GM23338 (cell line): Measurements from ENCODE around the gene ZNF385C. TPM values are rescaled to one million over a fixed set of nuclear protein-coding genes. Genes with fewer than 3 reads are reported as not detected.
A peak's percentile ranks its signal among the peaks of the same experiment; 100 is the strongest.

Experiments
- ATAC-seq: fragments of 200-7000 bp; cut with Tn5 transposase; 3 replicates; pipeline ENCODE4 v1.9.1; 2020
- DNase-seq: peaks from one replicate; pipeline ENCODE4 v3.0.0-alpha.2; 2015; ENCODE audit warnings: low spot score
- H2AFZ ChIP-seq: fragments of 200-600 bp; sonication (generic); 2 replicates; pipeline ENCODE4 v1.8.0; 2016; ENCODE audit warnings: antibody characterized with exemption, mild to moderate bottlenecking, moderate library complexity
- H3F3A ChIP-seq: fragments of 200-600 bp; sonication (generic); replicated peaks from 2 replicates; pipeline ENCODE4 v1.8.0; 2017; ENCODE audit warnings: antibody characterized with exemption, mixed run types, low read depth
- H3K27ac ChIP-seq: fragments of 200-600 bp; sonication (generic); 2 replicates; pipeline ENCODE4 v1.6.1; 2016; ENCODE audit warnings: low read depth
- H3K27me3 ChIP-seq: fragments of 200-600 bp; sonication (generic); 2 replicates; pipeline ENCODE4 v1.8.0; 2016; ENCODE audit warnings: mild to moderate bottlenecking, mixed run types, moderate library complexity; ENCODE audit not compliant: insufficient read depth
- H3K36me3 ChIP-seq: fragments of 200-600 bp; sonication (generic); 2 replicates; pipeline ENCODE4 v1.8.0; 2016; ENCODE audit warnings: mild to moderate bottlenecking; ENCODE audit not compliant: insufficient read depth
- H3K4me1 ChIP-seq: fragments of 200-600 bp; sonication (generic); 2 replicates; pipeline ENCODE4 v1.8.0; 2016; ENCODE audit warnings: mild to moderate bottlenecking, moderate library complexity; ENCODE audit not compliant: insufficient read depth
- H3K4me2 ChIP-seq: fragments of 200-600 bp; sonication (generic); 2 replicates; pipeline ENCODE4 v1.7.1; 2017; ENCODE audit warnings: mixed run types
- H3K4me3 ChIP-seq: fragments of 200-600 bp; sonication (generic); 2 replicates; pipeline ENCODE4 v1.6.1; 2016; ENCODE audit warnings: mixed run types
- H3K79me2 ChIP-seq: fragments of 200-600 bp; sonication (generic); replicated peaks from 2 replicates; pipeline ENCODE4 v1.8.0; 2017; ENCODE audit warnings: mild to moderate bottlenecking; ENCODE audit not compliant: insufficient read depth
- H3K9me2 ChIP-seq: fragments of 200-600 bp; sonication (generic); 2 replicates; pipeline ENCODE4 v1.8.0; 2017; ENCODE audit not compliant: insufficient read depth
- H4K20me1 ChIP-seq: fragments of 200-600 bp; sonication (generic); replicated peaks from 2 replicates; pipeline ENCODE4 v1.8.0; 2017; ENCODE audit warnings: mild to moderate bottlenecking; ENCODE audit not compliant: insufficient read depth
- H3K27ac Mint-ChIP-seq: 2 replicates; pipeline ENCODE4 v1.8.0; 2020; ENCODE audit warnings: inconsistent platforms, mild to moderate bottlenecking, moderate library complexity, mixed read lengths
- H3K27me3 Mint-ChIP-seq: 3 replicates; pipeline ENCODE4 v1.8.0; 2022; ENCODE audit warnings: low read depth, mild to moderate bottlenecking, moderate library complexity, mixed read lengths, inconsistent platforms; ENCODE audit not compliant: insufficient read depth, poor library complexity
- H3K36me3 Mint-ChIP-seq: 3 replicates; pipeline ENCODE4 v1.8.0; 2021; ENCODE audit warnings: low read depth, mild to moderate bottlenecking, inconsistent platforms, moderate library complexity, mixed read lengths
- H3K4me1 Mint-ChIP-seq: 3 replicates; pipeline ENCODE4 v1.8.0; 2020; ENCODE audit warnings: mild to moderate bottlenecking, inconsistent platforms, mixed read lengths
- H3K4me3 Mint-ChIP-seq: 3 replicates; pipeline ENCODE4 v1.8.0; 2021; ENCODE audit warnings: moderate library complexity, mild to moderate bottlenecking, inconsistent platforms, mixed read lengths
- H3K9me3 Mint-ChIP-seq: 3 replicates; pipeline ENCODE4 v1.8.0; 2020; ENCODE audit warnings: moderate library complexity, mild to moderate bottlenecking, inconsistent platforms, mixed read lengths
- EZH2 ChIP-seq: fragments of 200-600 bp; sonication (generic); IDR thresholded peaks from one replicate; pipeline ENCODE4 v1.8.0; 2017; ENCODE audit warnings: antibody characterized with exemption, mild to moderate bottlenecking, low read depth; ENCODE audit not compliant: unreplicated experiment
- EZH2phosphoT487 ChIP-seq: fragments of 200-600 bp; sonication (generic); IDR thresholded peaks from one replicate; pipeline ENCODE4 v1.8.1; 2018; ENCODE audit warnings: antibody characterized with exemption; ENCODE audit not compliant: unreplicated experiment
- JUNB ChIP-seq: IDR thresholded peaks from one replicate; pipeline ENCODE4 v1.6.1; 2016; ENCODE audit warnings: antibody characterized with exemption; ENCODE audit not compliant: unreplicated experiment
- POLR2AphosphoS5 ChIP-seq: IDR thresholded peaks from 2 replicates; pipeline ENCODE4 v1.6.1; 2016; ENCODE audit warnings: antibody characterized with exemption, low read depth
- STAT1 ChIP-seq: IDR thresholded peaks from one replicate; pipeline ENCODE4 v1.6.1; 2016; ENCODE audit warnings: antibody characterized with exemption; ENCODE audit not compliant: unreplicated experiment
- ZNF331 ChIP-seq: fragments of 250-450 bp; sonication (Bioruptor Pico); IDR thresholded peaks from 2 replicates; pipeline ENCODE4 v1.5.0; 2020; ENCODE audit warnings: low read depth, mild to moderate bottlenecking, moderate library complexity
- polyA plus RNA-seq: library from polyadenylated mRNA; unstranded; fragments of >200 nt; fragmentation: Nextera tagmentation; extraction: Ambion mirVana; gene quantifications from 2 replicates; pipeline ENCODE4 v1.2.1, GENCODE V29; 2016
- total RNA-seq: library from RNA; depleted of rRNA; stranded (reverse); fragments of >200 nt; shearing (Covaris generic); gene quantifications from 2 replicates; pipeline ENCODE4 v1.2.3, GENCODE V29; 2014
- TF ChIP-seq, protein P1 (sequence below): IDR thresholded peaks from one replicate; pipeline ENCODE4 v1.6.1; 2018; ENCODE audit warnings: antibody characterized with exemption; ENCODE audit not compliant: unreplicated experiment
- TF ChIP-seq, protein P2 (sequence below), 2 experiments: fragments of 200-600 bp in 1 of 2; sonication (generic) in 1 of 2; conservative IDR thresholded peaks; 2 replicates each; pipeline versions ENCODE4 v1.5.1 to v1.6.1; 2016 to 2017; ENCODE audit warnings: antibody characterized with exemption in 2 of 2, low read depth in 2 of 2, mild to moderate bottlenecking in 2 of 2, moderate library complexity in 1 of 2
- TF ChIP-seq, protein P3 (sequence below): IDR thresholded peaks from 2 replicates; pipeline ENCODE4 v1.6.1; 2016; ENCODE audit warnings: antibody characterized with exemption

Gene ZNF385C
- total and polyA plus RNA-seq, 2 experiments from 2014 or later: 1.9 to 3.1 TPM

DNA sequence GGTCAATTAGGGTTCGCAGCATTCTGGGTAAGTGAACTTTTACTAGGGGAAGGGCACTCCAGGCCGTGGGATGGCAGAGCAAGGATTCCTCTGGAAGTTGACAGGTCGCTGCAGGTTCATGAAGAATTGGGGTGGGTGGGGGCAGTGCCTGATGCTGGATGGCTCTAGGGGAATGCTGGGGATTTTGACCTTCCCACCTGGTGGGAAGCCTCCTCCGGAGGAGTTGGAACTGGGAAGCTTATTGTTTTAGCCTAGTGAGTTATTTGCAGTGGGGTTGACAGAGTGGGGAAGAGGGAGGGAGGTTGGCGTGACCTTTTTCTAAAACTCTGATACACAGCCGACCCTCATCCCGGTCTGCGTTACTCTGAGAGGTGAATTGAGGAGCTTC is 47.3 kb downstream of the ZNF385C start:
- H4K20me1 ChIP-seq: no peaks in the 10 kb centered on the region
- H3F3A ChIP-seq: 0 out of 2 replicates have a peak, but pooled peaks cover 7% of the 10 kb centered on the region
- H3K27me3 ChIP-seq: no peaks in the 10 kb centered on the region
- Mint-ChIP-seq H3K36me3 (no peaks in the 10 kb centered on the region), H3K27me3 (peaks cover 22% of the 10 kb centered on the region), H3K4me1 (peaks cover 51% of the 10 kb centered on the region), H3K27ac (no peak overlapping the region), H3K4me3 (peak overlapping the region; percentile 84), H3K9me3 (no peaks in the 10 kb centered on the region)
- H3K27ac ChIP-seq: no peak overlapping the region
- H3K4me1 ChIP-seq: peaks cover 34% of the 10 kb centered on the region
- peak overlapping the region; percentile 84 for H3K4me2 ChIP-seq
- H3K9me2 ChIP-seq: no peaks in the 10 kb centered on the region
- H2AFZ ChIP-seq: no peak overlapping the region
- H3K36me3 ChIP-seq: no peaks in the 10 kb centered on the region
- ATAC-seq (peak; percentile 2; the same call in 2 of the 3 replicates), DNase-seq (no peak)
- H3K79me2 ChIP-seq: no peaks in the 10 kb centered on the region
- H3K4me3 ChIP-seq: peak overlapping the region; percentile 63
- TF ChIP-seq, protein P1, sequence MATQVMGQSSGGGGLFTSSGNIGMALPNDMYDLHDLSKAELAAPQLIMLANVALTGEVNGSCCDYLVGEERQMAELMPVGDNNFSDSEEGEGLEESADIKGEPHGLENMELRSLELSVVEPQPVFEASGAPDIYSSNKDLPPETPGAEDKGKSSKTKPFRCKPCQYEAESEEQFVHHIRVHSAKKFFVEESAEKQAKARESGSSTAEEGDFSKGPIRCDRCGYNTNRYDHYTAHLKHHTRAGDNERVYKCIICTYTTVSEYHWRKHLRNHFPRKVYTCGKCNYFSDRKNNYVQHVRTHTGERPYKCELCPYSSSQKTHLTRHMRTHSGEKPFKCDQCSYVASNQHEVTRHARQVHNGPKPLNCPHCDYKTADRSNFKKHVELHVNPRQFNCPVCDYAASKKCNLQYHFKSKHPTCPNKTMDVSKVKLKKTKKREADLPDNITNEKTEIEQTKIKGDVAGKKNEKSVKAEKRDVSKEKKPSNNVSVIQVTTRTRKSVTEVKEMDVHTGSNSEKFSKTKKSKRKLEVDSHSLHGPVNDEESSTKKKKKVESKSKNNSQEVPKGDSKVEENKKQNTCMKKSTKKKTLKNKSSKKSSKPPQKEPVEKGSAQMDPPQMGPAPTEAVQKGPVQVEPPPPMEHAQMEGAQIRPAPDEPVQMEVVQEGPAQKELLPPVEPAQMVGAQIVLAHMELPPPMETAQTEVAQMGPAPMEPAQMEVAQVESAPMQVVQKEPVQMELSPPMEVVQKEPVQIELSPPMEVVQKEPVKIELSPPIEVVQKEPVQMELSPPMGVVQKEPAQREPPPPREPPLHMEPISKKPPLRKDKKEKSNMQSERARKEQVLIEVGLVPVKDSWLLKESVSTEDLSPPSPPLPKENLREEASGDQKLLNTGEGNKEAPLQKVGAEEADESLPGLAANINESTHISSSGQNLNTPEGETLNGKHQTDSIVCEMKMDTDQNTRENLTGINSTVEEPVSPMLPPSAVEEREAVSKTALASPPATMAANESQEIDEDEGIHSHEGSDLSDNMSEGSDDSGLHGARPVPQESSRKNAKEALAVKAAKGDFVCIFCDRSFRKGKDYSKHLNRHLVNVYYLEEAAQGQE: no peak
- TF ChIP-seq, protein P2, sequence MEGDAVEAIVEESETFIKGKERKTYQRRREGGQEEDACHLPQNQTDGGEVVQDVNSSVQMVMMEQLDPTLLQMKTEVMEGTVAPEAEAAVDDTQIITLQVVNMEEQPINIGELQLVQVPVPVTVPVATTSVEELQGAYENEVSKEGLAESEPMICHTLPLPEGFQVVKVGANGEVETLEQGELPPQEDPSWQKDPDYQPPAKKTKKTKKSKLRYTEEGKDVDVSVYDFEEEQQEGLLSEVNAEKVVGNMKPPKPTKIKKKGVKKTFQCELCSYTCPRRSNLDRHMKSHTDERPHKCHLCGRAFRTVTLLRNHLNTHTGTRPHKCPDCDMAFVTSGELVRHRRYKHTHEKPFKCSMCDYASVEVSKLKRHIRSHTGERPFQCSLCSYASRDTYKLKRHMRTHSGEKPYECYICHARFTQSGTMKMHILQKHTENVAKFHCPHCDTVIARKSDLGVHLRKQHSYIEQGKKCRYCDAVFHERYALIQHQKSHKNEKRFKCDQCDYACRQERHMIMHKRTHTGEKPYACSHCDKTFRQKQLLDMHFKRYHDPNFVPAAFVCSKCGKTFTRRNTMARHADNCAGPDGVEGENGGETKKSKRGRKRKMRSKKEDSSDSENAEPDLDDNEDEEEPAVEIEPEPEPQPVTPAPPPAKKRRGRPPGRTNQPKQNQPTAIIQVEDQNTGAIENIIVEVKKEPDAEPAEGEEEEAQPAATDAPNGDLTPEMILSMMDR (conservative IDR thresholded peaks at IDR 0.05; ENCODE audit: low read depth in 2 of 2): no peak
- TF ChIP-seq POLR2AphosphoS5 (no peak), JUNB (no peak), ZNF331 (CRISPR knock-in tag) (no peak), EZH2phosphoT487 (no peak), EZH2 (no peak), STAT1 (no peak)
- TF ChIP-seq, protein P3, sequence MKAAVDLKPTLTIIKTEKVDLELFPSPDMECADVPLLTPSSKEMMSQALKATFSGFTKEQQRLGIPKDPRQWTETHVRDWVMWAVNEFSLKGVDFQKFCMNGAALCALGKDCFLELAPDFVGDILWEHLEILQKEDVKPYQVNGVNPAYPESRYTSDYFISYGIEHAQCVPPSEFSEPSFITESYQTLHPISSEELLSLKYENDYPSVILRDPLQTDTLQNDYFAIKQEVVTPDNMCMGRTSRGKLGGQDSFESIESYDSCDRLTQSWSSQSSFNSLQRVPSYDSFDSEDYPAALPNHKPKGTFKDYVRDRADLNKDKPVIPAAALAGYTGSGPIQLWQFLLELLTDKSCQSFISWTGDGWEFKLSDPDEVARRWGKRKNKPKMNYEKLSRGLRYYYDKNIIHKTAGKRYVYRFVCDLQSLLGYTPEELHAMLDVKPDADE: no peak
